IPS-NIHi7 (cell line): Measurements from ENCODE around the gene CLASP2.

Experiments
- DNase-seq: peaks from one replicate; pipeline ENCODE4 v3.0.0; 2012; ENCODE audit warnings: mixed read lengths; ENCODE audit errors: extremely low spot score

The CLASP2 gene

DNA sequence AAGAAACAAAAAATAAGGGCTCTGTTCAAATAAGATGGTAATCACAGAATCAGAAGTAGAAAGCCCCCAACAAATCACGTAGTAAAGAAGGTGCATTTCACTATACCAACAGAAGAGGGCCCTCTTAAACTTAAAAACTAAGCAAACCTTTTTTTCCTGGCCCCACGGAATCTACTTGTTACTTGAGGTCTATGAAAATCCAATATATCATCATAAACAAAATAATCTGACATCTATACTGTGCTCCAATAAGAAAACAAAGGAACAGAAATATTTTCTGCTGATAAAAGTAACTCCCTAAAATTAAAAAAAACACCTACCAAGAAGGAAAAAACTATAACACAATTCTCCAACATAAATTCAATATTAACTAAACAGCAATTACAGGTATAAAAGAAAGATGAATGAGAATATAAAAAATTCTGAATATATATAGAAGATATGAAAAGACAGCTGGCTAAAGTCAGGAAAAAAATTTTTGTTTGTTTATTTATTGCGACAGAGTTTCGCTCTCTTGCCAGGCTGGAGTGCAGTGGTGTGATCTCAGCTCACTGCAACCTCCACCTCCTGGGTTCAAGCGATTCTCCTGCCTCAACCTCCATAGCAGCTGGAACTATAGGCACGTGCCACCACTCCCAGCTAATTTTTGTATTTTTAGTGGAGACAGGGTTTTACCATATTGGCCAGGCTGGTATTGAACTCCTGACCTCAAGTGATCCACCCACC is 81.8 kb downstream of the CLASP2 start:
- peak; percentile 49 for DNase-seq

DNA sequence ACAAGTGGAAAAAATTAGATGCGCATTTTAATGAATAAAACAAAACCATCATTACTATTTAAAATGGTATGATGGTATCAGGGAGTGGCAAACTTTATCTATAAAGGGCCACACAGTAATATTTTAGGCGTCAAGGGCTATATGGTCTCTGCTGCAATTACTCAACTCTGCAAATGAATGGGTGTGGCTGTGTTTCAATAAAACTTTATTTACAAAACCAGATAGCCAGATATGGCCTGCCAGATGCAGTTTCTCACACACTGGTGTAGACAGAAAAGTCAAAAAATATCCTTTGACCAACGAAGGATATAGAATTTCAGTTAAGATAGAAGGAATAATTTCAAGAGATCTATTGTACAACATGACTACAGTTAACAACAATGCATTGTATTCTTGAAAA is 83.8 kb downstream of the CLASP2 start:
- no peak for DNase-seq

DNA sequence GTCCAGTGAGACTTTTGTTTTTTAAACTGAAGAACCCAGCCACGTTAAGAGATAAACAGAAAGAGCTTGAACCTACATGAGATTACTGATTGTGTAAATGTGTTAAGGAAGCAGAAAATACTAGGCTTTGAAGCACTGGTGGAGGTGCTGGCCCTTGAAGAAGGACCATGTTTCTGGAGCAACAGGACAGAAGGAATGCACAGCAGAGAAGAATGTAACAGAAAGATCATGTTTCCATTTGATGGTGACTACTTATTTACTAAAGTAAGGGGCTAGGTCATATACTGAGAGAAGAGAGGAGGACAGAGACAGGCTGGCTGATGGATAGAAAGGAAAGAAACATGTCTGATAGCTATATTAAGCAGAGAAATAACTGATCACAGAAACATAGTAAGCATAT is 88.8 kb downstream of the CLASP2 start:
- DNase-seq = no peak

- no peak for DNase-seq
Measured at GRCh38 chr3:33624756-33625155, 93.3 kb downstream of the CLASP2 start.

DNA sequence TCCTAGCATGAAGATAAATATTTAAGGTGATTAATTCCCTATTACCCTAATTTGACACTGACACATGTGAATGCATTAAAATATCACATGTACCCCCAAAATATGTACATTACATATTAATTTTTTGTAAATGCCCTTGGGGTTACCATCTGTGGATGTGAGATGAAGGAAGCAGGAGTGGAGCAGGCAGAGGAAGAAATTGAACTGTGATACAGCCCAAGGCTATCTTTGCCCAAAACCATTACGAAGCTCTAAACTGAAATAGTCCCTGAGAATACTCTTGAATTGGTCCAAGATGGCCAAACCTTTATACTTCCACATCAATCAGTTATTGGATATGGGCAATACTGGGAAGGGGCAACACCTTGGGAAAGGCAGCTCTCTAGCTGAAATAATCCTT is 105.0 kb downstream of the CLASP2 start:
- no peak for DNase-seq

GRCh38 chr3:33612607-33613006 is 105.4 kb downstream of the CLASP2 start:
- DNase-seq = no peak

DNA sequence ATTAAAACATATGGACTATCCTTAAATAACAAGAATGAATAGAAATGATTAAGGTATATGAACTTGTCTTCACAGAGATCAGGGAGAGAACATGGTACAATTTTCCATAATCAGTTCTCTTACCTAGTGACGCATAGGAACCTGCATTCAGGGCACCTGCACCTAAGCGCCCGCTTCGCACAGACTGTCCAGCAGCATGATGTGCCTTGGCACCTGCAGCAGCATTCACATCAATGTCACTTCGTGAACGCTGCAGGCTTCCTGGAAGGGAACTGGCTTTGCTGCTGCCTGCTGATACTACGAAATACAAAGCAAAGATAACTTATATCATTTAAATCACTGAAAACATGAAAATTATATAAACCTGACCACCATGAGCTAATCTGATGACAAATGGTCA is 115.2 kb downstream of the CLASP2 start:
- DNase-seq = no peak

GRCh38 chr3:33597257-33597689 is 120.8 kb downstream of the CLASP2 start:
- no peak for DNase-seq

GRCh38 chr3:33592999-33593398 is 125.1 kb downstream of the CLASP2 start:
- no peak for DNase-seq

DNA sequence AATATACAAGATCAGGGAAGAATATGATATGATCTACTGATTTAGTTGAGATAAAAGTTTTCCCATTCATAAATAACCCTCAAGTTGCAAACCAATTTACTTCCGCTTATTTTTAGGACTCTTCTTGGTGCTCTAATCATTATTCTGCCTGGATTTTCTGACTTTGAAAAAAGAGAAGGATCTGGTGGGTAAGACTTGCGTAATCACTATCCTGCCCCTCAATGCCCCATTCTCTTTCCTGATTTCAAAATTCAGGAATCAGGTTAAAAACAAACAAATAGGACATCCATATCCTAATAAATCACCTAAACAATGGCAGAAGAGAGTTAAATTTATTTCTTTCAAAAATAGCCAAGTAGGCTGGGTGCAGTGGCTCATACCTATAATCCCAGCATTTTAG is 127.5 kb downstream of the CLASP2 start:
- DNase-seq = no peak

DNA sequence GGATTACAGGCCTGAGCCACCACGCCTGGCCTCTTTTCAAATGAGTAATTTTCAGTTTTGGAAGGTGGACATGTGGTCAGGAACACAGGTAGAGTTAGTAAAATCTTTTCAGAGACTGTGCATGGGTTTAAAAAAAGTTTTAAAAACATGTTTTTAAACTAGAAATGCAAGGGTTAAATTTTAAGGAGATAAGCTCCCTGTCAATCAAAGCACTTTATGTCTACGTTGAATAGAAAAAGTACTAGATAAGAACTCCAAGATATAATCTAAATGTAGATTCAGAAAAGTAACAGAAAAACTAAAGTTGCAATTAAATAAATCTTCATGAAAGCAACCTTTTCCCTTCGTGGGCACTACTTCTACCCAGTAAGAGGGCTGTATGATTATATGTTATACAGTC is 131.7 kb downstream of the CLASP2 start:
- no peak for DNase-seq

- DNase-seq = no peak
Measured at GRCh38 chr3:33582234-33582633, 135.8 kb downstream of the CLASP2 start.

GRCh38 chr3:33581666-33582065 is 136.4 kb downstream of the CLASP2 start:
- peak; percentile 13 for DNase-seq

GRCh38 chr3:33579840-33580239 is 138.2 kb downstream of the CLASP2 start:
- DNase-seq = no peak

DNA sequence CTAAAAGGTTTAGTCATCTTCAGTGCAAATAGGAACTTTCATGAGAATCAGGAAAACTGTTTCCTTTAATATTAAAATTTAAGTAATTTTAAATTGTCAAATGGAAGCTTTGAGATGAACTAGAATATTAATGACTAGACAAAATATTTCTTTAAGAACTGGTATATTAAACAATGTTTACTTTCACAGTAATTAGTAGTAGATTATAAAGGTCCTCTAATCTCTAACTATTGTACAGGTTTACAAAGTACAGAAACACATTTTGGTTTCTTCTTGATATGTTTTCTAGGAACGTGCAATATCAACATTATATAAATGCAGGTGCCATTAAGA is 138.9 kb downstream of the CLASP2 start:
- no peak for DNase-seq

GRCh38 chr3:33578325-33579177 is 139.5 kb downstream of the CLASP2 start:
- no peak for DNase-seq

GRCh38 chr3:33577588-33577987 is 140.5 kb downstream of the CLASP2 start:
- no peak for DNase-seq

DNA sequence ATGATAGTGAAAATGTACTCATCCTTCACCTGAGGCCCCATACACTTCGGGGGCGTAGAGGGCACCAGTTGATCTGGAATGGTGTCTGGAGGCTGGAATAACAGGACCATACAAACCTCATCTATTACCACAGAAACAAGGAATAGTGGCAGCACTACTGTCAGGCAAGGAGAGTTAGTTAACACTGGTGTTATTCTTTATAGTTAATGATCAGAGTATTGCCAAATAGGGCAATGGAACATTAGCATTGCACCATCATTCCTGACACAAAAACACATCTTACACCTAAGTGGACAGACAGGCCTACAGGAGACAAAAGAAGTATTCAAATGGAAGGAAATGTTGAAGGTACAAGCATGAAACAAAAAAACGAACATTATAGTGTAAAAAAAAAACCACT is 140.9 kb downstream of the CLASP2 start:
- DNase-seq = no peak

GRCh38 chr3:33575311-33575710 is 142.7 kb downstream of the CLASP2 start:
- no peak for DNase-seq

DNA sequence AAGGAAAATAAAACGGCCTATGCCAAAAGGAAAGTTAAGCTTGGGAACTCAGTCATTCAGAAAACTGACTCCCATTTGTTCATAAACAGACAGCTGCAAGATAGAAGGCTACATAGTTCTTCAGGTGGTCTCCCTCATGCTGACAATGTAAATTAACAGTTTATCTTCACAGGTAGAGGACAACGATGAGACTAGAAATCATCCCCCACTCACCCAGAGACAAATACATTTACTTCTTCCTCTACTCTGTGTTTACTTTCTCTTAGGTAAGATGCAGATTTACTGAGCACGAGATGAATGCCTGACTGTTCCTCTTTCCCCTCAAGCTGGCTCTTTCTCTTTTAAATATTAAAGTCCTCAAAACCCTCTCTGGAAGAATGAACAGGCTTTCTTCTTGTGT is 160.2 kb downstream of the CLASP2 start:
- DNase-seq = no peak

DNA sequence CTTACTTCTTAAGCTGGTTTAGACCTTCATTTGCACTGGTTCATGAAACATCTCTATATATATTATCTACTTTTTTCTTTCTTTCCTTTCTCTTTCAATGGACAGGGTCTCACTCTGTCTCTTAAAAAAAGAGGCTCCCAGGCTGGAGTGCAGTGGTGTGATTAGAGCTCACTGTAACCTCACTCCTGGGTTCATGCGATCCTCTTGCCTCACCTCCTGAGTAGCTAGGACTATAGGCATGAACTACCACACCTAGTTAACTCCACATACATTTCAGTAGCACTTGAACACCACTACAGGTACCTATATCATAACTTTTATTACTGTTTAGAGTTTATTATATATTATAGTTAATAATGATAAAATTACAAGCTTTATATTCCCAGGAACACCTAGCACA is 160.8 kb downstream of the CLASP2 start:
- no peak for DNase-seq

- no peak for DNase-seq
Measured at GRCh38 chr3:33547101-33547500, 171.0 kb downstream of the CLASP2 start.

GRCh38 chr3:33544126-33544525 is 173.9 kb downstream of the CLASP2 start:
- no peak for DNase-seq
